GM12865 (cell line): ENCODE results near the gene DHX15.

Source experiments
- DNase-seq: peaks from one replicate; pipeline ENCODE4 v3.0.0; 2010; ENCODE audit warnings: low read depth
- H3K4me3 ChIP-seq: 2 replicates; pipeline ENCODE4 v1.5.1; 2011; ENCODE audit warnings: mild to moderate bottlenecking, low read depth, low read length, control low read depth
- CTCF ChIP-seq: IDR thresholded peaks from 2 replicates; pipeline ENCODE4 v1.5.1; 2011; ENCODE audit warnings: low read length, control low read depth, low read depth, inconsistent platforms; ENCODE audit not compliant: insufficient read depth; ENCODE audit errors: missing control alignments

The DHX15 gene

GRCh38 chr4:24583451-24584210 is 723 bp downstream of the DHX15 start:
- peak overlapping the region; percentile 88 for H3K4me3 ChIP-seq
- no peak for TF ChIP-seq CTCF
- peak; percentile 66 for DNase-seq

DNA sequence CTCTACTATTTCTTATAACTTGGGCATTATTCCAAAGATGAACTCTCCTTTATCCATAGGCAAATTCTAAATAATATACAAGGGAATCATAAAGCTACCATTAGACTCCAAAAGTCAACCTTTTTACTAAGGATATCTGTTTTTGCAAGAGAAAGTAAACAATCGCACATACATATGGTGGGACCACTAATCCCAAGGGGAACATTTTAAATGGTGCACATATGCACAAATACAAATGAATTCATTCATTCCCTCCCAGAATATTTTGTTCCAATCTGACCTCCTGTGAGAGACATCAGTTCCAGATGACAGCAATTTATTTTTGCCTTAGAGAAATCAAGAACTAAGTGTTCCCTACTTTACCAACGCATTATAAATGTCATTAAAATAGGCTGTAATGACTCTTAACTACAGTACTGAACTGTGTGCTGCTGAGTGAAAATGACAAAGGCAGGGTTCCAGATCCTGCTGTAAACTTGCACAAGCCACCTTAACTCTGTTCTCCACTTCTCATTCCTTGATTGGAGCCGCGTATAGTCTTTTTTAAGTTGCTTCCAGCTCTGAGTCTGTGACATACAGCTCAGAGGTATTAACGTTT is 2.0 kb downstream of the DHX15 start:
- peak overlapping the region; percentile 88 for H3K4me3 ChIP-seq
- DNase-seq: no peak
- no peak for TF ChIP-seq CTCF

DNA sequence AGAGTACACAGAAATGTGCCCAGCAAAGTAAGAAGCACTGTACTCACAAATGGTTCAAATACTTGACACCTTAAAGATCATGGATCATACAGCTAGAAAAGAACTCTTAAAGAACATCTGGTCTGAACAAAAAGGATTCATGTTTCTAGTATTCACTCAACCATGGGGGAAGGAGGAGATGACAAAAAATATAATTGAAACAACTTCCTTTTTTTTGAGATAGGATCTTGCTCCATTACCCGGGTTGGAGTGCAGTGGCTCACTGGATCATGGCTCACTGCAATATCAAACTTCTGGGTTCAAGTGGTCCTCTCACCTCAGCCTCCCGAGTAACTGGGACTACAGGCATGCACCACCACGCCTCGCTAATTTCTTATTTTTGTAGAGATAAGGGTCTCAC is 6.0 kb downstream of the DHX15 start:
- no peak overlapping the region for H3K4me3 ChIP-seq
- no peak for DNase-seq
- TF ChIP-seq CTCF: no peak

DNA sequence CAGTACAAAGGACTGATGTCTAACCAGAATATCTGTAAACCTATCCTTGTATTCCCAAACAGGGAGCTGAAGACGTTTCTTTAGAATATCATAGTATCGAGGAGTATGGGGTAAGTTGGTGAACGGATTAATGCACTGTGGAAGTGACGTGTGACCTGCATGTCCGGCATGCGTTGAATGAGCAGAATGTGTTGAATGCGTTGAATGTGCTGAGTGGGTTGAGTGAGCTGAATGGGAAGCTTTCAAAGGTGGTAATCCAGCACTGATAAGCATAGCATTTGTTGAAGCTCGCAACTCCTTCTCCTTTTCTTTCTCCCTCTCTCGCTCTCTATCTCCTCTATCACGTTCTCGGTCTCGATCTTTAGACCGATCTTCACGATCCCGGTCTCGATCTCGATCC is 8.1 kb downstream of the DHX15 start:
- DNase-seq: no peak
- no peak for TF ChIP-seq CTCF
- no peak overlapping the region for H3K4me3 ChIP-seq

DNA sequence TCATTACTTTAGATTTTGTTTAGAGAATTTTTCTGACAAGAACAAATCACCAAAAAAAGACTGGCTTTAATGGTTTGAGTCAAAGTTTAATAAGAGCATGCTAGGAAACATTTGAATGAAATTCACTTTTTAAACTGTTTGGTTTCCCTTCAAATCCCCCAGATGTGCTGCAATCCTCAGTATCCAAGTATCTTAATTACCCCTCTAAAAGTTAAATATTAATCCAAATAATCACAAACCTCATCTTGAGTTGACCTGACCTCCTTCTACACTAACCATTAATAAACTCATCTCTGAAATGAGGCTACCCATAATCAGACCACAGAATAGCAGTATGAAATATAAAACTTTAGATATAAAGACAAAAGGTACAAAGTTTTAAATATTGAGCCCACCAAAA is 10.1 kb downstream of the DHX15 start:
- no peak for TF ChIP-seq CTCF
- H3K4me3 ChIP-seq: no peak overlapping the region
- DNase-seq: no peak

DNA sequence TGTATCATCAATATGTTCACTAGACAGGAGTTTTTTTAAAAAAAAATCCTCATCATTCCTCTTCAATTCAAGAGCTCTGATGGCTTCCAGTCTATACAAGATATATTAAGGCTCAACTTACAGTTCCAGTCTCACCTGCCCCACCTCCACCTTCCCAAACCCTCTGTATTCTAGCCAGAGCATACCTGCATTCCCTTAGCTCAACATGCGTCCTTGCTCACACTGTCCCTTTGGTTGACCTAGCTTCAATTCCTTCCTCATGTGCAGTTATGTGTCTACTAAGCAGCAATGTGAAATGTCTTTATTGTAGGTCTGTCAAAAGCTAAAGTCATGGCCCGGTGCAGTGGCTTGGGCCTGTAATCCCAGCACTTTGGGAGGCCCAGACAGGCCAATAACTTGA is 10.8 kb downstream of the DHX15 start:
- no peak for DNase-seq
- no peak overlapping the region for H3K4me3 ChIP-seq
- no peak for TF ChIP-seq CTCF
